H1 (cell line): ENCODE results near the gene STXBP6. TPM values are rescaled to one million over a fixed set of nuclear protein-coding genes. Genes with fewer than 3 reads are reported as not detected.

ENCODE experiments used
- CTCF ChIA-PET: fragments of 300-600 bp; sonication (Branson Sonifier 250); formaldehyde crosslinking; loops from one replicate; lab custom pipeline; 2021; ENCODE audit not compliant: partially characterized antibody; lab: Charles Lee
- POLR2A ChIA-PET: fragments of 300-600 bp; sonication (Branson Sonifier 250); formaldehyde crosslinking; loops from one replicate; lab custom pipeline; 2021; ENCODE audit warnings: inconsistent platforms; ENCODE audit not compliant: partially characterized antibody; lab: Charles Lee
- DNase-seq, 2 experiments: peaks; one replicate each; pipeline versions ENCODE4 v3.0.0 to v3.0.0-alpha.2; 2010 to 2022; ENCODE audit warnings: low spot score in 2 of 2, low read depth in 1 of 2, mixed read lengths in 1 of 2
- FAIRE-seq: peaks from 2 replicates; lab custom pipeline; 2011; peaks lifted over from hg19 to GRCh38; lab: Jason Lieb, UNC
- H2AFZ ChIP-seq: 2 replicates; pipeline ENCODE4 v1.8.1; 2012; ENCODE audit warnings: low read length, inconsistent platforms
- H2AK5ac ChIP-seq: 2 replicates; pipeline ENCODE4 v1.6.1; 2013; ENCODE audit warnings: low read depth, low read length
- H2BK120ac ChIP-seq: replicated peaks from 2 replicates; pipeline ENCODE3; 2013; ENCODE audit warnings: low read depth, low read length, inconsistent platforms
- H2BK12ac ChIP-seq: 2 replicates; pipeline ENCODE4 v1.6.1; 2013; ENCODE audit warnings: low read depth, low read length
- H2BK15ac ChIP-seq: 2 replicates; pipeline ENCODE4 v1.6.1; 2013; ENCODE audit warnings: low read length
- H2BK20ac ChIP-seq: 2 replicates; pipeline ENCODE4 v1.6.1; 2013; ENCODE audit warnings: low read length
- H2BK5ac ChIP-seq: 2 replicates; pipeline ENCODE4 v1.6.1; 2013; ENCODE audit warnings: low read depth, low read length
- H3K14ac ChIP-seq: 2 replicates; pipeline ENCODE4 v1.6.1; 2013; ENCODE audit warnings: inconsistent platforms; ENCODE audit not compliant: insufficient read length
- H3K18ac ChIP-seq: 2 replicates; pipeline ENCODE4 v1.6.1; 2013; ENCODE audit warnings: low read length; ENCODE audit errors: extremely low read depth
- H3K23ac ChIP-seq: 2 replicates; pipeline ENCODE4 v1.6.1; 2013; ENCODE audit warnings: inconsistent platforms; ENCODE audit not compliant: insufficient read length
- H3K23me2 ChIP-seq: 2 replicates; pipeline ENCODE4 v1.6.1; 2013; ENCODE audit warnings: low read depth, low read length
- H3K27ac ChIP-seq: 2 replicates; pipeline ENCODE4 v1.6.1; 2011; ENCODE audit warnings: low read depth, low read length, inconsistent platforms
- H3K27me3 ChIP-seq, 4 experiments: replicated peaks in 1 of 4; 1 replicate in 1 of 4; 2 replicates in 3 of 4; pipeline versions ENCODE4 v1.6.1 to v1.8.1; 2011 to 2013; ENCODE audit warnings: low read length in 3 of 4, mild to moderate bottlenecking in 3 of 4, inconsistent platforms in 2 of 4, mixed read lengths in 2 of 4, moderate library complexity in 1 of 4; ENCODE audit not compliant: control insufficient read depth in 3 of 4, insufficient read depth in 3 of 4; ENCODE audit errors: extremely low read depth in 1 of 4
- H3K36me3 ChIP-seq, 4 experiments: 2 replicates each; pipeline versions ENCODE4 v1.6.1 to v1.8.1; 2011 to 2013; ENCODE audit warnings: mild to moderate bottlenecking in 4 of 4, low read length in 3 of 4, moderate library complexity in 2 of 4, control low read depth in 1 of 4, inconsistent platforms in 1 of 4; ENCODE audit not compliant: insufficient read depth in 4 of 4, control insufficient read depth in 2 of 4
- H3K4ac ChIP-seq: replicated peaks from 2 replicates; pipeline ENCODE3; 2013; ENCODE audit warnings: low read length, low read depth, mixed read lengths, inconsistent platforms; ENCODE audit not compliant: insufficient read length
- H3K4me1 ChIP-seq, 4 experiments: replicated peaks in 1 of 4; 1 replicate in 1 of 4; 2 replicates in 3 of 4; pipeline versions ENCODE4 v1.6.1 to v1.8.1; 2011 to 2013; ENCODE audit warnings: low read length in 3 of 4, inconsistent platforms in 2 of 4, mixed read lengths in 1 of 4; ENCODE audit not compliant: insufficient read depth in 4 of 4, control insufficient read depth in 3 of 4
- H3K4me2 ChIP-seq, 2 experiments: 2 replicates each; pipeline versions ENCODE4 v1.6.1 to v1.8.1; 2011 to 2013; ENCODE audit warnings: low read depth in 2 of 2, low read length in 2 of 2, control low read depth in 1 of 2, inconsistent platforms in 1 of 2, mild to moderate bottlenecking in 1 of 2; ENCODE audit not compliant: insufficient read depth in 1 of 2
- H3K4me3 ChIP-seq, 4 experiments: fragments of 200-600, 300-600 bp in 1 of 4; sonication (generic), shearing (Covaris generic), sonication (Bioruptor Twin) in 1 of 4; 2 replicates each; pipeline versions ENCODE4 v1.5.1 to v1.8.1; 2011 to 2016; ENCODE audit warnings: low read length in 4 of 4, low read depth in 3 of 4, control low read depth in 2 of 4, inconsistent platforms in 2 of 4, mild to moderate bottlenecking in 2 of 4, mixed read lengths in 1 of 4, moderate library complexity in 1 of 4; ENCODE audit not compliant: insufficient read depth in 2 of 4; ENCODE audit errors: extremely low read depth in 1 of 4
- H3K56ac ChIP-seq: replicated peaks from 2 replicates; pipeline ENCODE3; 2013; ENCODE audit warnings: low read depth, mild to moderate bottlenecking, mixed read lengths, low read length, inconsistent platforms; ENCODE audit not compliant: insufficient read length
- H3K79me1 ChIP-seq: 2 replicates; pipeline ENCODE4 v1.6.1; 2013; ENCODE audit warnings: low read depth, low read length, control low read depth
- H3K79me2 ChIP-seq, 2 experiments: 2 replicates each; pipeline versions ENCODE4 v1.6.1 to v1.8.1; 2012 to 2013; ENCODE audit warnings: low read length in 2 of 2, mild to moderate bottlenecking in 2 of 2, inconsistent platforms in 1 of 2; ENCODE audit not compliant: insufficient read depth in 2 of 2, control insufficient read depth in 1 of 2
- H3K9ac ChIP-seq, 4 experiments: replicated peaks in 1 of 4; 1 replicate in 1 of 4; 2 replicates in 3 of 4; pipeline versions ENCODE4 v1.6.1 to v1.8.1; 2011 to 2013; ENCODE audit warnings: low read depth in 3 of 4, low read length in 3 of 4, control low read depth in 2 of 4, mild to moderate bottlenecking in 2 of 4, moderate library complexity in 2 of 4, inconsistent platforms in 1 of 4; ENCODE audit errors: extremely low read depth in 1 of 4
- H3K9me3 ChIP-seq, 2 experiments: 2 replicates each; pipeline versions ENCODE4 v1.6.1 to v1.8.1; 2012 to 2013; ENCODE audit warnings: mild to moderate bottlenecking in 2 of 2, moderate library complexity in 2 of 2, control low read depth in 1 of 2, inconsistent platforms in 1 of 2, low read depth in 1 of 2, low read length in 1 of 2, mixed read lengths in 1 of 2; ENCODE audit not compliant: insufficient read depth in 2 of 2
- H4K20me1 ChIP-seq, 2 experiments: replicated peaks in 1 of 2; 2 replicates each; pipeline versions ENCODE3 to v1.8.1; 2011 to 2013; ENCODE audit warnings: inconsistent platforms in 2 of 2, low read length in 2 of 2, mild to moderate bottlenecking in 1 of 2; ENCODE audit not compliant: insufficient read depth in 2 of 2, control insufficient read depth in 1 of 2
- H4K5ac ChIP-seq: 2 replicates; pipeline ENCODE4 v1.6.1; 2013; ENCODE audit warnings: low read length, low read depth, mixed read lengths, inconsistent platforms; ENCODE audit not compliant: insufficient read length
- H4K8ac ChIP-seq: 2 replicates; pipeline ENCODE4 v1.8.0; 2013; ENCODE audit warnings: mild to moderate bottlenecking, moderate library complexity, low read length, inconsistent platforms; ENCODE audit not compliant: insufficient read depth; ENCODE audit errors: extremely low read depth
- H4K91ac ChIP-seq: replicated peaks from 2 replicates; pipeline ENCODE3; 2013; ENCODE audit warnings: low read length, mixed read lengths, inconsistent platforms; ENCODE audit not compliant: insufficient read length
- CEBPB ChIP-seq: IDR thresholded peaks from 2 replicates; pipeline ENCODE4 v1.6.1; 2012; ENCODE audit warnings: low read depth, low read length
- CHD2 ChIP-seq: IDR thresholded peaks from 2 replicates; pipeline ENCODE4 v1.6.1; 2012; ENCODE audit warnings: low read length, improper control_type of control experiment
- EP300 ChIP-seq, 2 experiments: IDR thresholded peaks; 1 replicate in 1 of 2; 2 replicates in 1 of 2; pipeline ENCODE4 v1.6.1; 2011 to 2012; ENCODE audit warnings: low read depth in 2 of 2, low read length in 2 of 2, mild to moderate bottlenecking in 2 of 2, borderline replicate concordance in 1 of 2, inconsistent platforms in 1 of 2, moderate library complexity in 1 of 2
- GABPA ChIP-seq: IDR thresholded peaks from 2 replicates; pipeline ENCODE4 v1.6.1; 2011; ENCODE audit warnings: mild to moderate bottlenecking, low read length, moderate library complexity, borderline replicate concordance; ENCODE audit not compliant: insufficient read depth
- JUND ChIP-seq: IDR thresholded peaks from 2 replicates; pipeline ENCODE4 v1.6.1; 2011; ENCODE audit warnings: mild to moderate bottlenecking, improper control_type of control experiment, low read length
- NANOG ChIP-seq: IDR thresholded peaks from 2 replicates; pipeline ENCODE4 v1.6.1; 2011; ENCODE audit warnings: low read length, low read depth, mild to moderate bottlenecking, inconsistent platforms; ENCODE audit not compliant: insufficient read depth, poor library complexity, severe bottlenecking
- POLR2A ChIP-seq, 2 experiments: IDR thresholded peaks; 1 replicate in 1 of 2; 2 replicates in 1 of 2; pipeline ENCODE4 v1.6.1; 2011; ENCODE audit warnings: low read depth in 2 of 2, low read length in 2 of 2, mild to moderate bottlenecking in 2 of 2; ENCODE audit errors: control extremely low read depth in 1 of 2
- SAP30 ChIP-seq: fragments of 300-600 bp; sonication (generic); IDR thresholded peaks from 2 replicates; pipeline ENCODE4 v1.7.1; 2012; ENCODE audit warnings: low read length, moderate library complexity, mild to moderate bottlenecking, inconsistent platforms; ENCODE audit not compliant: insufficient read depth, insufficient replicate concordance
- SIRT6 ChIP-seq: IDR thresholded peaks from one replicate; pipeline ENCODE4 v1.7.1; 2012; ENCODE audit warnings: low read length, inconsistent platforms
- WGBS, 2 experiments: shearing (Covaris generic) in 1 of 2; methylation state at CpG; one replicate each; pipeline versions ENCODE4 v1.1.6 to v1.1.7; 2013 to 2015; ENCODE audit warnings: low lambda C conversion rate in 2 of 2, mixed read lengths in 2 of 2, inconsistent platforms in 1 of 2, low coverage in 1 of 2, missing lambda C conversion rate in 1 of 2; ENCODE audit not compliant: insufficient replicate concordance in 2 of 2, insufficient coverage in 1 of 2, insufficient read length in 1 of 2; ENCODE audit errors: extremely low coverage in 1 of 2, missing lambda C conversion rate in 1 of 2; 5-methylcytosine and 5-hydroxymethylcytosine counted together
- polyA plus RNA-seq, 7 experiments: library from polyadenylated mRNA; depleted of rRNA in 3 of 7; stranded (reverse) in 5 of 7; unstranded in 2 of 7; fragments of >200 nt in 5 of 7; fragments of 200-250 nt in 2 of 7; gene quantifications; 1 replicate in 5 of 7; 2 replicates in 1 of 7; 4 replicates in 1 of 7; pipeline versions ENCODE4 v1.2.1 to v1.2.3, GENCODE V29; 2011 to 2013; ENCODE audit warnings: missing spikeins in 2 of 7, mixed read lengths in 2 of 7
- total RNA-seq: library from RNA; stranded (reverse); fragmentation: NEBNext Ultra II Directional; extraction: Animal tissue kit (Norgen Biotek cat#: 25700); gene quantifications from 2 replicates; pipeline ENCODE4 v1.2.1, GENCODE V29; 2021
- TF ChIP-seq, protein P1 (sequence below): IDR thresholded peaks from 2 replicates; pipeline ENCODE4 v1.6.1; 2012; ENCODE audit warnings: inconsistent platforms
- TF ChIP-seq, protein P2 (sequence below), 3 experiments: IDR thresholded peaks; 1 replicate in 2 of 3; 2 replicates in 1 of 3; pipeline versions ENCODE4 v1.5.1 to v1.6.1; 2011; ENCODE audit warnings: low read length in 3 of 3, mild to moderate bottlenecking in 3 of 3, inconsistent platforms in 2 of 3, low read depth in 1 of 3, moderate library complexity in 1 of 3; ENCODE audit not compliant: insufficient read depth in 1 of 3; ENCODE audit errors: control extremely low read depth in 1 of 3

Gene STXBP6
- total and polyA plus RNA-seq, 2 of the 8 experiments (the other 6 are each of a cell fraction or from before 2014, with no cell fraction given): 9.4 to 18.1 TPM

DNA sequence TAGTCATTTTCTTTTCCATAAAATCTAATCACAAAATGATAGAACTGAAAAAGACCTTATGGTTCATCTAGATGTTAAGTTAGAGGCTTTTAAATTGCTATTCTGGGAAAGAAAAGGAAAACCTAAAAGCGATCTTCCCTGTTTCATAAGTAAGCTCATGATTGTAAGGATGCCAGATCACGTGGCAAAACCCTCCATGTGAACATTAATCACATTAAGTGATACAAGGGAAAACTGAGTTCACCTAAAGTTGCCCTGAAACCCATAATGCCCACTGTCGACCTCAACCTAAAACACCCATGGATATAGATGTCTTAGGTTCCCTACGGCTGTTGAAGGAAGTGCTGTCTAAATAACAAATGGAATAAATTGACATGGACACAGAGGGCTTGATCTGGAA, 3.0 kb upstream of the STXBP6 start:
- H3K4me3 ChIP-seq: no peak overlapping the region
- peak; percentile 7 for FAIRE-seq
- H3K27me3 ChIP-seq: peaks cover 8 to 37% (median 30%) of the 10 kb centered on the region in 4 experiments
- TF ChIP-seq JUND: no peak
- no peak for TF ChIP-seq GABPA
- no peak for TF ChIP-seq CHD2
- no peak for TF ChIP-seq SAP30
- TF ChIP-seq CEBPB: no peak
- no peak for TF ChIP-seq NANOG
- TF ChIP-seq, protein P1, sequence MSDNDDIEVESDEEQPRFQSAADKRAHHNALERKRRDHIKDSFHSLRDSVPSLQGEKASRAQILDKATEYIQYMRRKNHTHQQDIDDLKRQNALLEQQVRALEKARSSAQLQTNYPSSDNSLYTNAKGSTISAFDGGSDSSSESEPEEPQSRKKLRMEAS: no peak
- no peak for TF ChIP-seq EP300 (IDR thresholded peaks at IDR 0.05; ENCODE audit: borderline replicate concordance in 1 of 2, low read depth in 2 of 2, low read length in 2 of 2)
- TF ChIP-seq, protein P2, sequence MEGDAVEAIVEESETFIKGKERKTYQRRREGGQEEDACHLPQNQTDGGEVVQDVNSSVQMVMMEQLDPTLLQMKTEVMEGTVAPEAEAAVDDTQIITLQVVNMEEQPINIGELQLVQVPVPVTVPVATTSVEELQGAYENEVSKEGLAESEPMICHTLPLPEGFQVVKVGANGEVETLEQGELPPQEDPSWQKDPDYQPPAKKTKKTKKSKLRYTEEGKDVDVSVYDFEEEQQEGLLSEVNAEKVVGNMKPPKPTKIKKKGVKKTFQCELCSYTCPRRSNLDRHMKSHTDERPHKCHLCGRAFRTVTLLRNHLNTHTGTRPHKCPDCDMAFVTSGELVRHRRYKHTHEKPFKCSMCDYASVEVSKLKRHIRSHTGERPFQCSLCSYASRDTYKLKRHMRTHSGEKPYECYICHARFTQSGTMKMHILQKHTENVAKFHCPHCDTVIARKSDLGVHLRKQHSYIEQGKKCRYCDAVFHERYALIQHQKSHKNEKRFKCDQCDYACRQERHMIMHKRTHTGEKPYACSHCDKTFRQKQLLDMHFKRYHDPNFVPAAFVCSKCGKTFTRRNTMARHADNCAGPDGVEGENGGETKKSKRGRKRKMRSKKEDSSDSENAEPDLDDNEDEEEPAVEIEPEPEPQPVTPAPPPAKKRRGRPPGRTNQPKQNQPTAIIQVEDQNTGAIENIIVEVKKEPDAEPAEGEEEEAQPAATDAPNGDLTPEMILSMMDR (IDR thresholded peaks at IDR 0.05; ENCODE audit: control extremely low read depth in 1 of 3, insufficient read depth in 1 of 3, low read depth in 1 of 3, low read length in 3 of 3): no peak
- no peak for TF ChIP-seq POLR2A (IDR thresholded peaks at IDR 0.05; ENCODE audit: control extremely low read depth in 1 of 2, low read depth in 2 of 2, low read length in 2 of 2)
- no peak for TF ChIP-seq SIRT6

More for the DNA sequence above, 3.0 kb upstream of the STXBP6 start:
- no peak overlapping the region for H4K5ac ChIP-seq
- H2BK15ac ChIP-seq: no peak overlapping the region
- no peaks in the 10 kb centered on the region for H3K36me3 ChIP-seq
- H3K23ac ChIP-seq: no peak overlapping the region
- H3K9me3 ChIP-seq: no peaks in the 10 kb centered on the region
- no peak overlapping the region for H2BK120ac ChIP-seq
- no peak overlapping the region for H3K18ac ChIP-seq
- no peak overlapping the region for H3K4ac ChIP-seq
- no peak for DNase-seq
- H2BK5ac ChIP-seq: no peak overlapping the region
- no peak overlapping the region for H3K14ac ChIP-seq
- H2AFZ ChIP-seq: no peak overlapping the region
- no peaks in the 10 kb centered on the region for H3K79me2 ChIP-seq
- H3K56ac ChIP-seq: no peak overlapping the region
- no peak overlapping the region for H4K91ac ChIP-seq
- H4K20me1 ChIP-seq: no peaks in the 10 kb centered on the region
- no peak overlapping the region for H2AK5ac ChIP-seq
- H3K4me1 ChIP-seq: peaks cover 5 to 13% (median 9%) of the 10 kb centered on the region in 4 experiments; a peak in 5 of 7 replicates
- H2BK12ac ChIP-seq: no peak overlapping the region
- H3K79me1 ChIP-seq: no peaks in the 10 kb centered on the region
- no peak overlapping the region; a peak in 1 of 4 replicates for H3K4me2 ChIP-seq
- WGBS, 2 experiments: 75% methylated on average over 4 of the region's 4 CpGs; no CpG with 5 or more reads in 1 of the 2 experiments
- CTCF ChIA-PET: interaction anchor here (0.6 to 2.4 kb wide), 3 partner anchors 18 to 247 kb away, joined by 3 to 8 read pairs (median 3); no protein-coding TSS in a partner anchor
- POLR2A ChIA-PET: no interaction called here
- H2BK20ac ChIP-seq: no peak overlapping the region
- no peak overlapping the region for H3K9ac ChIP-seq
- H4K8ac ChIP-seq: no peak overlapping the region
- no peak overlapping the region for H3K27ac ChIP-seq
- peaks cover 14% of the 10 kb centered on the region for H3K23me2 ChIP-seq
